Measurements from ENCODE around the gene TBXAS1. TPM values are rescaled to one million over a fixed set of nuclear protein-coding genes. Genes with fewer than 3 reads are reported as not detected.

Gene TBXAS1
- total RNA-seq, 5 donors from 2014 or later (not counting 1 experiment from before 2014, with no cell fraction given): 5.2 to 14.2 (median 7.3) TPM

DNA sequence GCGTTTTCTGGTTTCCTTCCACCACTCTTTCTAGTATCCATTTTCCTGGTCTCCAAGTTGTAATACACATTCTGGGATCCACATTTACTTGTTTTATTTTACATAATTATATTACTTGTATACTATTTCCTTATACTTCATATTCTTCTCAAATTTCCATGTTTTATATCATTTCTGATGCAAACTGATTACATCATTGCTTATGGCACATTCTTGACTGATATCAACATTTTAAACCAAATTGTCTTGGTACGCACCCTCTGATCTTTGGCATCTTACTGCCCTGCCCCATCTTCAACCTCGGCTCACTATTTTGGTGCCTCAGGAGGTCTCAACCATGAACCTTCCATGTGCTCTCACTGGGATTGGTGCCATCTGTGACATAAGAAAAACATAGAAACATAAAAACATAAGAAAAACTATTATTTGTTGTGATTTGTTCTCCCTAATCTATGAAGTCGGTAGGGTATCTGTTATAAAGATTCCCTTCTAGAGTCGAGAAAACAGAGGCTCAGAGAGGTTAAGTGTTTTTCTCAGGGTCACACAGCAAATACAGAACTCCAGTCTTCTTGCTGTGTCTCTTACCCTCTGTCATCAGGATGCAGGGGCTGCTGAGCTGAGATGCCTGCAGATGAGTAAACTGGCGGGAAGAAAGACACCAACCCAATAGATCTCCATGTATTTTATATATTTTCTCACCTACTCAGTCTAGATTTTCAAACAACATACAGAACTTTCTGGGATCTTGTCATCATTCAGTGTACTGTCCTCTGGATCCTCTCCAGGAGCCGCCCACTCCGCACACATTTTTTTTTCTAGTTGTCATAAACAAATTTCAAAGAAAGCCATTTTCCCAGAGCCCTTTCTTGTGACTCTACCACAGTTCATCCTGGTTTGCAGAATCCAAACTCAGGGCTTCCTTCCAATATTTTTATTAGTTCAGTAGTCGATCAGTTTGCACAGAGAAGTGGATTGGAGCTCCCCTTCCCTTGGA, 154.2 kb downstream of the TBXAS1 start:
- Mint-ChIP-seq H3K9me3 (no peaks in the 10 kb centered on the region), H3K27me3 (no peaks in the 10 kb centered on the region), H3K36me3 (no peaks in the 10 kb centered on the region), H3K4me1 (peaks cover 19 to 20% (median 19%) of the 10 kb centered on the region in 3 donors), H3K4me3 (no peak overlapping the region), H3K27ac (no peak overlapping the region)
- Histone ChIP-seq H3K36me3 (ENCODE audit: control insufficient read depth in 2 of 2, extremely low read depth in 1 of 2, insufficient read depth in 1 of 2, low read length in 1 of 2) (no peaks in the 10 kb centered on the region), H3K27ac (ENCODE audit: low read length) (no peak overlapping the region), H3K27me3 (replicated peaks in 1 of 2; ENCODE audit: control insufficient read depth in 2 of 2, extremely low read depth in 1 of 2, insufficient read depth in 2 of 2, low read length in 1 of 2) (no peaks in the 10 kb centered on the region), H3K4me1 (ENCODE audit: control insufficient read depth in 1 of 2, extremely low read depth in 1 of 2, insufficient read depth in 2 of 2, low read length in 2 of 2) (peaks cover 4 to 16% of the 10 kb centered on the region in 2 experiments), H3K4me3 (ENCODE audit: control insufficient read depth in 1 of 2, extremely low read depth in 1 of 2, low read length in 1 of 2) (no peak overlapping the region), H3K9me3 (no peaks in the 10 kb centered on the region)
- ChIA-PET POLR2A (interaction anchor here in 1 of 2 donors (0.5 kb wide), 1 partner anchor 10 kb away, joined by 3 read pairs; no protein-coding TSS in a partner anchor), CTCF (no interaction called here)
- WGBS (ENCODE audit: insufficient coverage): 80% methylated on average over 2 of the region's 9 CpGs
- ATAC-seq (replicated peaks in 1 of 4) (no peak), DNase-seq (no peak)

DNA sequence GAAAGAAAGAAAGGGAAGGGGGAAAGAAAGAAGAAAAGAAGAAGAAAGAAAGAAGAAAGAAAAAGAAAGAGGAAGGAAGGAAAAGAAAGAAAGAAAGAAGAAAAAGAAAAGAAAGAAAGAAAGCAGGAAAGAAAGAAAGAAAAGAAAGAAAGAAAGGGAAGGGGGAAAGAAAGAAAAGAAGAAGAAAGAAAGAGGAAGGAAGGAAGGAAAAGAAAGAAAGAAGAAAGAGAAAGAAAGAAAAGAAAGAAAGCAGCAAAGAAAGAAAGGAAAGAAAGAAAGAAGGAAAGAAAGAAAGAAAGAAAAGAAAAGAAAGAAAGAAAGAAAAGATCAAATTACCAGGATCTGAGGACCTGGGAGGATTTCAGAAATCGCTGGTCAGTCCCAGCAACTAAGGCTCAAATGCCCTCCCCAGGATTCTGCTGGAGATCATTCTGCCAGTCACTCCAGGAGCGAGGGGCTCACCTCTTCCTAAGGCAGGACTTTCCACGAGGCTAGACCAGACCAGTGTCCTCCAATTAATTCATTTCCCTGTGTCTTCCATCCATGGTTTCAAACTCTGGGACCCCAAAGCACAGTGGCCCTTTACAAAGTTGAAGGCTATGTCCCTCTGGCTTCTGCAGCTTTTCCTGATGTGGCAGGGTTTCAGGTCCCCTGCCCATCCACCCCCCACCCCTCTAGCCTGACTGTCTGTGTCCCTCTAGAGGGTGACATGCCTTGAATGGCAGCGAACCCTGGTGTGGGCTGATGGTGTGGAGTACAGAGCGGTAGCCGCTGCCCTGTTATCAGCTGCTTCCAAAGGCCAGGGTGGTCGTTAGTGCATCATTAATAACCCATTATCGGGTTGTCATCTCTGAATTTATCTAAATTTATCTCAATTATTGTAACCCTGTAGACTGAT, 155.8 kb downstream of the TBXAS1 start:
- Histone ChIP-seq H3K4me1 (ENCODE audit: control insufficient read depth in 1 of 2, extremely low read depth in 1 of 2, insufficient read depth in 2 of 2, low read length in 2 of 2) (peaks cover 4 to 16% of the 10 kb centered on the region in 2 experiments), H3K4me3 (ENCODE audit: control insufficient read depth in 1 of 2, extremely low read depth in 1 of 2, low read length in 1 of 2) (no peak overlapping the region), H3K36me3 (ENCODE audit: control insufficient read depth in 2 of 2, extremely low read depth in 1 of 2, insufficient read depth in 1 of 2, low read length in 1 of 2) (no peaks in the 10 kb centered on the region), H3K27ac (ENCODE audit: low read length) (no peak overlapping the region), H3K9me3 (no peaks in the 10 kb centered on the region), H3K27me3 (replicated peaks in 1 of 2; ENCODE audit: control insufficient read depth in 2 of 2, extremely low read depth in 1 of 2, insufficient read depth in 2 of 2, low read length in 1 of 2) (no peaks in the 10 kb centered on the region)
- 86% methylated on average over 2 of the region's 8 CpGs for WGBS (ENCODE audit: insufficient coverage)
- Mint-ChIP-seq H3K9me3 (no peaks in the 10 kb centered on the region), H3K4me3 (no peak overlapping the region), H3K27ac (peak overlapping the region in 1 of 2 donors; percentile 11), H3K4me1 (peaks cover 18 to 20% (median 18%) of the 10 kb centered on the region in 3 donors), H3K27me3 (no peaks in the 10 kb centered on the region), H3K36me3 (no peaks in the 10 kb centered on the region)
- no peak for DNase-seq
- POLR2A ChIA-PET: no interaction called here
- no peak for ATAC-seq (replicated peaks in 1 of 4)
- CTCF ChIA-PET: no interaction called here

DNA sequence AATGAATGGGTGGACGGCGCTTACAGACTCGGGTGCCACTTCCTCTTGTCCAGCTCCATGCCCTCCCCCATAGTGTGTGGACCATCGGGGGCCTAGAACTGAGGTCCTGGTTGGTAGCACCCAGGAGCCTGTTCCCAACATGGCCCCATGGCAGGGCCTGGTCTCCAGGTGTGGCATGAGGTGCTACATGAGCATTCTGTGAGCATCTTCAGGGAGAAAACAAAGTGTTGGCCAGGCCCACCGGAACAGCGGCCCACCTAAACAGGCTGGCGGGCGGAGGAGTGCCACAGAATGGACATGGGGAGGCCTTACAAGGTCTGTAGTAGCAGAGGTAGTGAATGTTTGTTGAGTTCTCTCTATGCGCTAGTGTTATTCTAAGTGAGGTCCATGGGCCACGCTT, 156.7 kb downstream of the TBXAS1 start:
- H3K27ac Mint-ChIP-seq: no peak overlapping the region
- no peaks in the 10 kb centered on the region for H3K36me3 Mint-ChIP-seq
- no peaks in the 10 kb centered on the region for H3K27me3 Mint-ChIP-seq
- no peak overlapping the region for H3K4me3 ChIP-seq (ENCODE audit: control insufficient read depth in 1 of 2, extremely low read depth in 1 of 2, low read length in 1 of 2)
- ChIA-PET CTCF (no interaction called here), POLR2A (no interaction called here)
- no peak for ATAC-seq (replicated peaks in 1 of 4)
- H3K4me3 Mint-ChIP-seq: no peak overlapping the region
- H3K9me3 ChIP-seq: no peaks in the 10 kb centered on the region
- no peaks in the 10 kb centered on the region for H3K36me3 ChIP-seq (ENCODE audit: control insufficient read depth in 2 of 2, extremely low read depth in 1 of 2, insufficient read depth in 1 of 2, low read length in 1 of 2)
- peaks cover 2 to 7% of the 10 kb centered on the region in 2 experiments for H3K4me1 ChIP-seq (ENCODE audit: control insufficient read depth in 1 of 2, extremely low read depth in 1 of 2, insufficient read depth in 2 of 2, low read length in 2 of 2)
- peaks cover 8 to 13% (median 8%) of the 10 kb centered on the region in 3 donors for H3K4me1 Mint-ChIP-seq
- no peak overlapping the region for H3K27ac ChIP-seq (ENCODE audit: low read length)
- no peak for DNase-seq
- H3K27me3 ChIP-seq (replicated peaks in 1 of 2; ENCODE audit: control insufficient read depth in 2 of 2, extremely low read depth in 1 of 2, insufficient read depth in 2 of 2, low read length in 1 of 2): peaks cover 0 to under 1% of the 10 kb centered on the region in 2 experiments
- 88% methylated on average over 10 of the region's 10 CpGs for WGBS (ENCODE audit: insufficient coverage)
- H3K9me3 Mint-ChIP-seq: no peaks in the 10 kb centered on the region

DNA sequence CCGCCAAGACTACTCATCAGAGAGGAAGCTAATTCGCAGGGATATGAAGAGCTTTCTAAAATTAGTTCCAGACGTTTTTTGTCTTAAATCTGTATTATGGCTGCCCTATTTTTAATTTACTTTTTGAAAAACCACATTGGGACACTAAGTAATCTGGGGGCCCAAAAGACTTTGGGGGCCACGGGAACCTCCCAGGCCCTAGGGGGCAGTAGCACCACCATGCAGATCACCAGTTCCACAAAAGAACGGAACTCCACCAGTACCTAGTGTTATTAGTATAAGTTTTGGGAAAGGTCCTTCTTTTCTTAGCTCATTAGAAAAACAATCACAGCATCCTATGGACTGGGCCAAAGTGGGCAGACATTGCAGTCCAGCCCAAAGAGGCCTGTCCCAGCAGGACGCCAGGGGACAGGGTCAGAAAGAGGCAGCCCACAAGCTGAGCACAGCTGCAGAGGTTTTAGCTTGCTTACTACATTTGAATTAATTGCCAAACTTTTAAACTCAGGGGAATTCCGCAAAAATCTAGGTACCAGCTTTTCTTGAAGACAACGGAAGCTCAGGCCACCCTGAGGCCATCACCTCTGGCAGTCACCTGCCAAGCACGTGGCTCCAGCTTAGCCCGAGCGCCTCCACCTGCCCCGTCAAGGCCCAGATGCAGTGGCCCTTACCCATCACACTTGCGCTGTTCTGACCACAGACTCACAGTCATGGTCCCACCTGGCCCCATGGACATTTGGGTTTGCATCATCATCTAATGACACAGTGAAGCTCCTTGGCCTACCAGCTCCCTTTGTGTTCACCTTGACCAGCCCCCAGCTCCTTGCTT, 158.8 kb downstream of the TBXAS1 start:
- Mint-ChIP-seq H3K4me1 (peaks cover 0 to 5% (median 0%) of the 10 kb centered on the region in 3 donors), H3K9me3 (no peaks in the 10 kb centered on the region), H3K27ac (no peak overlapping the region), H3K36me3 (no peaks in the 10 kb centered on the region), H3K27me3 (no peaks in the 10 kb centered on the region), H3K4me3 (no peak overlapping the region)
- 84% methylated on average over 8 of the region's 13 CpGs for WGBS (ENCODE audit: insufficient coverage)
- CTCF ChIA-PET: interaction anchor here (0.8 to 1.3 kb wide), 3 partner anchors 13 to 369 kb away, joined by 3 to 4 read pairs (median 3); no protein-coding TSS in a partner anchor
- no peaks in the 10 kb centered on the region for H3K36me3 ChIP-seq (ENCODE audit: control insufficient read depth in 2 of 2, extremely low read depth in 1 of 2, insufficient read depth in 1 of 2, low read length in 1 of 2)
- no peak for ATAC-seq (replicated peaks in 1 of 4)
- H3K9me3 ChIP-seq: no peaks in the 10 kb centered on the region
- H3K4me1 ChIP-seq (ENCODE audit: control insufficient read depth in 1 of 2, extremely low read depth in 1 of 2, insufficient read depth in 2 of 2, low read length in 2 of 2): no peaks in the 10 kb centered on the region
- H3K27ac ChIP-seq (ENCODE audit: low read length): no peak overlapping the region
- POLR2A ChIA-PET: interaction anchor here in 1 of 2 donors (0.6 kb wide), 1 partner anchor 587 kb away, joined by 3 read pairs; no protein-coding TSS in a partner anchor
- DNase-seq: no peak
- no peak overlapping the region for H3K4me3 ChIP-seq (ENCODE audit: control insufficient read depth in 1 of 2, extremely low read depth in 1 of 2, low read length in 1 of 2)
- H3K27me3 ChIP-seq (replicated peaks in 1 of 2; ENCODE audit: control insufficient read depth in 2 of 2, extremely low read depth in 1 of 2, insufficient read depth in 2 of 2, low read length in 1 of 2): peaks cover 0 to 2% of the 10 kb centered on the region in 2 experiments

DNA sequence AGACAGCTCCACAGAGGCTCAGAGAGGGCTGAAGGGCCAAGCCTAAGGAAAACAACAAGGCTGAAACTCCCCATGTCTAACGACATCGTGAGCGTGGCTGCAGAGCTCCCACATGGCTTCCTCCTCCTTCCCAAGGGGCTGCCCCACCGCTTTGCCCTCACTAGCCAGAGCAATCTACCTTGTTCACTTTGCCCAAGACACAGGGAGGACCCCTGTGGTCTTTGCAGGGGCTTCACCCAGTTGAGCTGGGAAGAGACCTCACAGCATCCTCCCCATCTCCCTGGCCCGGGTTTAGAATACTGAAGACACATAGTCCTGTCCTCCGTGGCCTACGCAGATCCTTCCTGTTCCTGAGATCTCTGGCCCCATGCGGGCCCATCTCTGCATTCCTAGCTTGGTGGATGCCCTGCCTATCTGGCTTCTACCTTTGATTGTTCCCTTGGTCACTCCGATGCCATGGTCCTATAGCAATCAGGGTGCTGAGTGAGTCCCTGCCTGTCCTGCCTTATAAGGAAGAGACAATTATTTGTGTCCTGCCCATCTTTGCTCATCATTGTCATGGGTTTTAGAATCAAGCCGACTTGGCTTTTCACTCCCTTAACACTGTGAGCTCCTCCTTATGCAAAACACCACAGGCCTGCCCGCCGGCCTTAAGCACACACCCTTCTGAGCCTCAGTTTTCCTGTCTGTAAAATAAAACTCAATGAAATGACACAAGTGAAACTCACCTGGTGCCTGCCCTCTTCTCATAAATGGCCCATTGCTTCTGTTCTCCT, 160.5 kb downstream of the TBXAS1 start:
- H3K4me1 ChIP-seq (ENCODE audit: control insufficient read depth in 1 of 2, extremely low read depth in 1 of 2, insufficient read depth in 2 of 2, low read length in 2 of 2): no peaks in the 10 kb centered on the region
- 90% methylated on average over 11 of the region's 12 CpGs for WGBS (ENCODE audit: insufficient coverage)
- H3K27ac Mint-ChIP-seq: no peak overlapping the region

More for the DNA sequence above, 160.5 kb downstream of the TBXAS1 start:
- Mint-ChIP-seq H3K4me3 (no peak overlapping the region), H3K36me3 (no peaks in the 10 kb centered on the region), H3K27me3 (no peaks in the 10 kb centered on the region), H3K4me1 (peaks cover 0 to 5% (median 0%) of the 10 kb centered on the region in 3 donors), H3K9me3 (no peaks in the 10 kb centered on the region)
- CTCF ChIA-PET: interaction anchor here in 1 of 2 donors (0.6 kb wide), 1 partner anchor 21 kb away, joined by 3 read pairs; no protein-coding TSS in a partner anchor
- Histone ChIP-seq H3K27ac (ENCODE audit: low read length) (no peak overlapping the region), H3K9me3 (no peaks in the 10 kb centered on the region), H3K36me3 (ENCODE audit: control insufficient read depth in 2 of 2, extremely low read depth in 1 of 2, insufficient read depth in 1 of 2, low read length in 1 of 2) (no peaks in the 10 kb centered on the region), H3K27me3 (replicated peaks in 1 of 2; ENCODE audit: control insufficient read depth in 2 of 2, extremely low read depth in 1 of 2, insufficient read depth in 2 of 2, low read length in 1 of 2) (peaks cover 0 to 2% of the 10 kb centered on the region in 2 experiments), H3K4me3 (ENCODE audit: control insufficient read depth in 1 of 2, extremely low read depth in 1 of 2, low read length in 1 of 2) (no peak overlapping the region)
- ATAC-seq (replicated peaks in 1 of 4) (no peak), DNase-seq (no peak)
- POLR2A ChIA-PET: no interaction called here

All from T-cell (primary cell).